Endothelial cell of umbilical vein (primary cell): Measurements from ENCODE around the gene IRF6. TPM values are rescaled to one million over a fixed set of nuclear protein-coding genes. Genes with fewer than 3 reads are reported as not detected.

Experiments used
- BruUV-seq: library from RNA; stranded (reverse); fragments of 400-500 nt; replicated peaks from 2 replicates; lab custom pipeline; 2021; lab: Mats Ljungman, UMichigan
- CTCF ChIA-PET: fragments of 300-600, 350-600 bp; sonication (Branson Sonifier 250); formaldehyde crosslinking; loops from one replicate; lab custom pipeline; 2021; ENCODE audit warnings: antibody characterized with exemption, inconsistent platforms; lab: Charles Lee
- POLR2A ChIA-PET: fragments of 300-600, 350-600 bp; sonication (Branson Sonifier 250); formaldehyde crosslinking; loops from one replicate; lab custom pipeline; 2021; ENCODE audit warnings: antibody characterized with exemption, inconsistent platforms; lab: Charles Lee
- DNase-seq: peaks from one replicate; pipeline ENCODE4 v3.0.0-alpha.2; 2011; ENCODE audit warnings: low read depth, low spot score
- FAIRE-seq: peaks from 2 replicates; lab custom pipeline; 2011; peaks lifted over from hg19 to GRCh38; lab: Jason Lieb, UNC
- H2AFZ ChIP-seq: 2 replicates; pipeline ENCODE4 v1.6.0; 2012; ENCODE audit warnings: low read depth, low read length, control low read depth, inconsistent platforms
- H3K27ac ChIP-seq: 2 replicates; pipeline ENCODE4 v1.5.1; 2011; ENCODE audit warnings: low read depth, mild to moderate bottlenecking, control low read depth, low read length, moderate library complexity; ENCODE audit not compliant: insufficient read depth
- H3K27me3 ChIP-seq, 2 experiments: 2 replicates each; pipeline versions ENCODE4 v1.6.0 to v1.6.1; 2011; ENCODE audit warnings: low read length in 2 of 2, mixed read lengths in 1 of 2; ENCODE audit not compliant: control insufficient read depth in 2 of 2, insufficient read depth in 2 of 2
- H3K36me3 ChIP-seq, 2 experiments: 2 replicates in 1 of 2; 3 replicates in 1 of 2; pipeline ENCODE4 v1.5.1; 2011; ENCODE audit warnings: low read length in 2 of 2, mild to moderate bottlenecking in 1 of 2, moderate library complexity in 1 of 2; ENCODE audit not compliant: control insufficient read depth in 2 of 2, insufficient read depth in 2 of 2; ENCODE audit errors: extremely low read depth in 1 of 2
- H3K4me1 ChIP-seq: 3 replicates; pipeline ENCODE4 v1.5.1; 2011; ENCODE audit warnings: mild to moderate bottlenecking, low read length; ENCODE audit not compliant: control insufficient read depth, insufficient read depth; ENCODE audit errors: extremely low read depth
- H3K4me2 ChIP-seq: 2 replicates; pipeline ENCODE4 v1.6.1; 2011; ENCODE audit warnings: low read length, control low read depth, mixed read lengths; ENCODE audit not compliant: insufficient read depth
- H3K4me3 ChIP-seq, 3 experiments: fragments of 200-600 bp in 1 of 3; sonication (generic), shearing (Covaris generic) in 1 of 3; replicated peaks in 1 of 3; 2 replicates each; pipeline ENCODE4 v1.5.1; 2011 to 2016; ENCODE audit warnings: control low read depth in 3 of 3, low read length in 3 of 3, mild to moderate bottlenecking in 2 of 3, inconsistent platforms in 1 of 3, low read depth in 1 of 3, moderate library complexity in 1 of 3; ENCODE audit not compliant: insufficient read depth in 1 of 3
- H3K79me2 ChIP-seq: 2 replicates; pipeline ENCODE4 v1.6.0; 2012; ENCODE audit warnings: low read length, inconsistent platforms; ENCODE audit not compliant: control insufficient read depth, insufficient read depth
- H3K9ac ChIP-seq: replicated peaks from 2 replicates; pipeline ENCODE3; 2011; ENCODE audit warnings: low read length, control low read depth; ENCODE audit not compliant: insufficient read depth; ENCODE audit errors: extremely low read depth
- H3K9me1 ChIP-seq: replicated peaks from 3 replicates; pipeline ENCODE4 v1.6.0; 2011; ENCODE audit warnings: mild to moderate bottlenecking, low read length; ENCODE audit not compliant: control insufficient read depth, insufficient read depth; ENCODE audit errors: extremely low read depth
- H3K9me3 ChIP-seq: replicated peaks from 2 replicates; pipeline ENCODE4 v1.5.1; 2012; ENCODE audit warnings: low read length, inconsistent platforms; ENCODE audit not compliant: control insufficient read depth, insufficient read depth
- H4K20me1 ChIP-seq: replicated peaks from 2 replicates; pipeline ENCODE3; 2011; ENCODE audit warnings: mild to moderate bottlenecking, low read length; ENCODE audit not compliant: control insufficient read depth, insufficient read depth; ENCODE audit errors: extremely low read depth
- CTCF ChIP-seq, 2 donors: IDR thresholded peaks; 1 replicate in 1 of 2; 2 replicates in 1 of 2; pipeline ENCODE4 v1.5.1; 2011; ENCODE audit warnings: low read length in 2 of 2, mild to moderate bottlenecking in 2 of 2, moderate library complexity in 2 of 2, control low read depth in 1 of 2, inconsistent platforms in 1 of 2, low read depth in 1 of 2; ENCODE audit not compliant: insufficient read depth in 1 of 2; ENCODE audit errors: extremely low read depth in 1 of 2
- EZH2 ChIP-seq: IDR thresholded peaks from 2 replicates; pipeline ENCODE4 v1.6.1; 2012; ENCODE audit warnings: borderline replicate concordance, low read depth, mild to moderate bottlenecking, moderate library complexity, low read length, inconsistent platforms; ENCODE audit not compliant: severe bottlenecking
- FOS ChIP-seq: IDR thresholded peaks from 2 replicates; pipeline ENCODE4 v1.6.1; 2011; ENCODE audit warnings: mild to moderate bottlenecking, low read length, moderate library complexity, borderline replicate concordance; ENCODE audit not compliant: insufficient read depth
- GATA2 ChIP-seq: IDR thresholded peaks from 2 replicates; pipeline ENCODE4 v1.7.0; 2011; ENCODE audit warnings: low read depth, mild to moderate bottlenecking, moderate library complexity, mixed read lengths, low read length; ENCODE audit not compliant: insufficient read length, insufficient read depth
- JUN ChIP-seq: IDR thresholded peaks from 2 replicates; pipeline ENCODE4 v1.6.1; 2011; ENCODE audit warnings: borderline replicate concordance, low read depth; ENCODE audit not compliant: insufficient read length, insufficient read depth
- MAX ChIP-seq: IDR thresholded peaks from 2 replicates; pipeline ENCODE4 v1.6.1; 2011; ENCODE audit not compliant: insufficient read depth, insufficient read length
- MYC ChIP-seq: IDR thresholded peaks from one replicate; pipeline ENCODE4 v1.6.1; 2011; ENCODE audit warnings: mild to moderate bottlenecking, low read depth, low read length
- POLR2A ChIP-seq: IDR thresholded peaks from 2 replicates; pipeline ENCODE4 v1.6.1; 2012; ENCODE audit warnings: low read depth, mild to moderate bottlenecking, control low read depth, low read length
- POLR2AphosphoS5 ChIP-seq: IDR thresholded peaks from 2 replicates; pipeline ENCODE4 v1.6.1; 2012; ENCODE audit warnings: low read depth, mild to moderate bottlenecking, control low read depth, low read length, moderate library complexity; ENCODE audit not compliant: insufficient read depth
- dilution Hi-C: fragments of 300-500 bp; cut with MboI; formaldehyde crosslinking; loops from one replicate; pipeline ENCODE4 v1.15.0; 2019; ENCODE audit warnings: low sequenced_read_pairs; ENCODE audit not compliant: extremely low pct_ligation_motif_present
- intact Hi-C: fragments of 100-400 bp; cut with micrococcal nuclease; formaldehyde crosslinking; loops from one replicate; pipeline ENCODE4 v1.10.0; 2022
- polyA plus RNA-seq, 4 experiments: library from polyadenylated mRNA; depleted of rRNA in 3 of 4; stranded (reverse) in 3 of 4; unstranded in 1 of 4; fragments of >200 nt; gene quantifications; 2 replicates each; pipeline versions ENCODE4 v1.2.1 to v1.2.3, GENCODE V29; 2011 to 2012; ENCODE audit warnings: missing spikeins in 1 of 4
- total RNA-seq: library from RNA; stranded (reverse); gene quantifications from 2 replicates; pipeline ENCODE4 v1.2.3, GENCODE V29; 2021

IRF6 gene
- total and polyA plus RNA-seq, 2 donors (not counting 3 experiments of a cell fraction or from before 2014, with no cell fraction given) = 42.0 to 55.8 TPM

GRCh38 chr1:209737118-209737505 lies 68.8 kb downstream of the IRF6 start:
- DNase-seq = no peak
- POLR2A ChIA-PET = no interaction called here
- FAIRE-seq = no peak
- no peaks in the 10 kb centered on the region for H3K79me2 ChIP-seq
- no peaks in the 10 kb centered on the region for H3K36me3 ChIP-seq
- dilution Hi-C loops (no loop called here), intact Hi-C loops (no loop called here)
- no peak overlapping the region for H3K27ac ChIP-seq
- no peaks in the 10 kb centered on the region for H3K9me1 ChIP-seq
- H3K4me2 ChIP-seq = no peak overlapping the region
- H2AFZ ChIP-seq = no peak overlapping the region
- H3K9me3 ChIP-seq = no peaks in the 10 kb centered on the region
- TF ChIP-seq MAX = no peak
- no peak for TF ChIP-seq EZH2
- no peak for TF ChIP-seq GATA2
- TF ChIP-seq CTCF (IDR thresholded peaks at IDR 0.05; ENCODE audit: extremely low read depth in 1 of 2, insufficient read depth in 1 of 2, low read depth in 1 of 2, low read length in 2 of 2) = no peak
- no peak for TF ChIP-seq POLR2A
- TF ChIP-seq JUN = no peak
- TF ChIP-seq FOS = no peak
- TF ChIP-seq POLR2AphosphoS5 = no peak
- TF ChIP-seq MYC = no peak
- BruUV-seq = no TSS peak
- no peaks in the 10 kb centered on the region for H3K4me1 ChIP-seq
- CTCF ChIA-PET = interaction anchor here (0.7 to 2.1 kb wide), 4 partner anchors 10 to 168 kb away, joined by 3 to 5 read pairs (median 4); no protein-coding TSS in a partner anchor
- peaks cover 0 to 11% of the 10 kb centered on the region in 2 experiments for H3K27me3 ChIP-seq
- no peaks in the 10 kb centered on the region for H4K20me1 ChIP-seq
- no peak overlapping the region for H3K9ac ChIP-seq
- H3K4me3 ChIP-seq = no peak overlapping the region
